ENCODE results near the gene MCEE.

Gene MCEE

DNA sequence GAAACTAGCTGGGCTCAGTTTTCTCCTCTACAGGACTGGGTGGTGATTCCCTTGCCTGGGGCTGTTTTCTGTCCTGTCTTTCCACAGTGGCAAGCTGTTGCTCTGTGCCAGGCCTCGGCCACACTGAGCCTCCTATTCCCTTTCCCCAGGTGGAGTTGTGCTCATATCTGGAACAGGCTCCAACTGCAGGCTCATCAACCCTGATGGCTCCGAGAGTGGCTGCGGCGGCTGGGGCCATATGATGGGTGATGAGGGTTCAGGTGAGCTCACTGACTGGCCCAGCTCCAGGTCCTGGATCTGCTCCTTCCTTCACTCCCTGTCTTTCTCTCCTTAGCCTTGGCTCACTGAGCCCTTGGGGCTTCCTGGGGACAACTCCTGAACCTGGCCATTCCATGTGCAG lies 57.5 kb downstream of the MCEE start:
- no peaks in the 10 kb centered on the region for H3K4me1 ChIP-seq (ENCODE audit: control insufficient read depth, low read depth, low read length)
- H3K9me3 ChIP-seq (ENCODE audit: control insufficient read depth, low read depth, low read length) = no peaks in the 10 kb centered on the region
- no peak overlapping the region for H3K27ac ChIP-seq (ENCODE audit: low read length)
- H3K4me3 ChIP-seq (ENCODE audit: low read length) = no peak overlapping the region
- H3K36me3 ChIP-seq (ENCODE audit: control insufficient read depth, low read depth, low read length) = peaks cover 19% of the 10 kb centered on the region
- H3K9ac ChIP-seq (ENCODE audit: low read length) = no peak overlapping the region
- H3K27me3 ChIP-seq (ENCODE audit: control insufficient read depth, insufficient read depth, low read length) = no peaks in the 10 kb centered on the region

DNA sequence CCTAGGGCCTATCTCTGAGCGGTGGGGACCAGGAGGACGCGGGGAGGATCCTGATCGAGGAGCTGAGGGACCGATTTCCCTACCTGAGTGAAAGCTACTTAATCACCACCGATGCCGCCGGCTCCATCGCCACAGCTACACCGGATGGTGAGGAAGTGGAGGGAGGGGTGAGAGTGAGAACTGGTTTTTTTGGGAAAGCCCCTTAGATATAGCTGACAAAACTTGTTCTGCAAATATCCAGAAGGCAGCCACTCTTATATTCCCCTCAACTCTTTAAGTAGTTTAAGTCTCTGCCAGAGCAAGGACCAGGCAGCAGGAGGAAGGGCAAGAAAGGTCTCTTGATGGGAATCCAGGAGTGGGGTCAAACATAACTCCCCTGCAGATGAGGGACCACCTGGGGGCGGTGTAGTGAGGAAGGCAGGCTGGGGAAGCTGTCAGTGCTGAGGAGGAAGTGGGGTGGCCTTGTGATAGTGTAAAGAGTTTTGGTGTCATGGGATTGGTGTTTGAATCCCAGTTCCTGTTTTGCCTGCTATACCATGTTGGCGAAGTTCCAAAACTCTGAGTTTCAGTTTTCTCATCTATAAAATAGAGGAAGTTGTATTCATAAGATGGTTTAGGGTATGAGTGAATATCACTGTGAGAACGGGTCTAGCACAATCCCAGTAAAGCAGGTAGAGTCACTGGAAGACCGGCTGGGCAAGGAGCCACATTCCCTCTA lies 58.2 kb downstream of the MCEE start:
- no peaks in the 10 kb centered on the region for H3K27me3 ChIP-seq (ENCODE audit: control insufficient read depth, insufficient read depth, low read length)
- no peak overlapping the region for H3K27ac ChIP-seq (ENCODE audit: low read length)
- peaks cover 19% of the 10 kb centered on the region for H3K36me3 ChIP-seq (ENCODE audit: control insufficient read depth, low read depth, low read length)
- no peaks in the 10 kb centered on the region for H3K9me3 ChIP-seq (ENCODE audit: control insufficient read depth, low read depth, low read length)
- no peaks in the 10 kb centered on the region for H3K4me1 ChIP-seq (ENCODE audit: control insufficient read depth, low read depth, low read length)
- H3K9ac ChIP-seq (ENCODE audit: low read length) = no peak overlapping the region
- no peak overlapping the region for H3K4me3 ChIP-seq (ENCODE audit: low read length)

DNA sequence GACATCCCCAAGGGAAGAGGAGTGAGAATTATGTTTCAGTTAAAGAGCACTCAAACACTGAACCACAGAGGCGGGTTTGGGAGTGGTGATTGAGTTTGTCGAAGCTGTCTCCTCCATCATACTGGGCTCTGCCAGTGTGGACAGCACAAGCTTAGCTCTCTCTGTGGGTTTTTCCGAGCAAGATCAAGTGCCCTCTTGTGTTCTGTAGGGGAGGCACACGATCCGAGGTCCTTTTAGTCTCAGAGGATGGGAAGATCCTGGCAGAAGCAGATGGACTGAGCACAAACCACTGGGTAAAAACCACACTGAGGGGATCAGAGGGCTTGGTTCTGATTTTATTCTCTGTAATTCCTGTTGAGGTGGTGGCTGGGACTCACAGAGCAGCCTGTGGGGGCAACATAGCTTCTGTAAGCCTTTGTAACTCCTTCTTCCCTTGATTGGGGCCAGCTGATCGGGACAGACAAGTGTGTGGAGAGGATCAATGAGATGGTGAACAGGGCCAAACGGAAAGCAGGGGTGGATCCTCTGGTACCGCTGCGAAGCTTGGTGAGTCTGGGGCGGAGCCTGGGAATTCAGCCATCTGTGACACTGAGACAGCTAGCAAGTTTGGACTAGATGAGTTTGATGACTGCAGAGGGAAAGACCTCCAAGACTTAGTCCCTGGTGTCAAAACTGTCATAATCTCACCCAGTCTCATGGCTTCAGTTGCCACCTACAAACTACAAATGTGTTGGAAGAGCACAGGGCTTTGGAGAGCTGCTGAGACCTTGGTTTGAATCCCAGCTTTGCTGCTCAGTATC lies 59.5 kb downstream of the MCEE start:
- no peaks in the 10 kb centered on the region for H3K4me1 ChIP-seq (ENCODE audit: control insufficient read depth, low read depth, low read length)
- H3K9ac ChIP-seq (ENCODE audit: low read length) = no peak overlapping the region
- no peak overlapping the region for H3K4me3 ChIP-seq (ENCODE audit: low read length)
- peaks cover 19% of the 10 kb centered on the region for H3K36me3 ChIP-seq (ENCODE audit: control insufficient read depth, low read depth, low read length)
- no peaks in the 10 kb centered on the region for H3K9me3 ChIP-seq (ENCODE audit: control insufficient read depth, low read depth, low read length)
- H3K27me3 ChIP-seq (ENCODE audit: control insufficient read depth, insufficient read depth, low read length) = no peaks in the 10 kb centered on the region
- no peak overlapping the region for H3K27ac ChIP-seq (ENCODE audit: low read length)

DNA sequence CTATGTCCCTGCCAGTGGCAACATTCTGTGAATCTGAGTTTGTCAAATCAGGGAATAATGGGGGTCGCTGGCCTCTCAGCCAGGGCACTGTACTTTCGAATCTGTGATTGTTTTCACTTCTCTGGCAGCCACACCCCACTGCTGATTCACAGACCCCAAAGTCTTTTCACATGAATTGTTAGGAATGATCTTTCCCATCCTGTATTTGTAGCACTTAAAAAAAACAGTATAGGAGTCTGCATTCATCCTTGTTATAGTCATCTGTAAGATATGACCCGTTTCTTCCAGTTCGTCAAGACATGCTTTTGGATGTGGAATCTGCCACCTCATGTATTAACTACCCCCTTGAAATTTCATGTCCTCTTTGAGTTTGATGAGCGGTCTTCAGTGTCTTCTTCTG lies 60.7 kb downstream of the MCEE start:
- Histone ChIP-seq H3K9ac (ENCODE audit: low read length) (peak overlapping the region; percentile 71), H3K4me1 (ENCODE audit: control insufficient read depth, low read depth, low read length) (no peaks in the 10 kb centered on the region), H3K4me3 (ENCODE audit: low read length) (peak overlapping the region; percentile 96), H3K36me3 (ENCODE audit: control insufficient read depth, low read depth, low read length) (peaks cover 19% of the 10 kb centered on the region), H3K27me3 (ENCODE audit: control insufficient read depth, insufficient read depth, low read length) (peaks cover 4% of the 10 kb centered on the region), H3K27ac (ENCODE audit: low read length) (no peak overlapping the region), H3K9me3 (ENCODE audit: control insufficient read depth, low read depth, low read length) (no peaks in the 10 kb centered on the region)

DNA sequence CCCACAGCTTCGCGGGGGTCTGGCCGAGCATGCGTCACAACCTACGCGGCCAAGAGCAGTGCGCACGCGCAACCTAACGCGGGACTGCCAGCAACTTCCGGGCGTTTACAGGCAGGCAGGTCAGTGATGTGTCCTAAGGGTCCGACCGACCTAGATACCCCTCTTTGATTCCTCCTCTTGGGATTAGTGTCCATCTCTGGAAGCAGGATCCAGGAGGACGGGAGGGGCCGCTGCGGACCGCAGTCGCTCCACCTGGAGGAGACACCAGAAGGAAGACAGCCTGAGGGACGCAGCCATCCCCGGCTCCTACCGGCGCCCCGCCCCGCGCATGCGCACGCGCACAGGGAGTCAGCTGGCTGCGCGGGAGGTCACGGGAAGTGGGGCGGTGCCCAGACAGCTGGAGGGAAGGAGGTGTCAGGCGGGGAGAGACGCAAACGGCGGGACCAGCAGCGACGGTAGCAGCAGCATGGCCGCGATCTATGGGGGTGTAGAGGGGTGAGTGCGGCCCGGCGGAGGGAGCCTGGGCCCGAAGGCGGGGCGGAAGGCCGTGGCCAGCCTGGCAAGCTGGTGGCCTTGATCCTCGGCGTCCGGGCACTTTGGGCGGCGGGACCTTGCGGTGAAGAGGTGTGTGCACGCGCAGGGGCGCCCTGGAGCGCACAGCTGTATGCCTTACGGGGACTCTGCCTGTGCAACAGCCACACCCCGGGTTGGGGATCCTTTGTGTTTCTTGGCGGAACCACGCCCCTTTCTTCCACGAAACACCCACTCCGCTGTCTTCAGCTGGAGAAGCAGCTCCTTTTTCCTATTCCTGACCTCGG lies 61.6 kb downstream of the MCEE start, which contains the start of gene NAGK:
NAGK (plus strand) TSS at position 431 of the 818 bp plus-strand sequence; CDS start at position 467, 36 bp downstream.
- peak within 1 kb of the TSS; percentile 96 for H3K4me3 ChIP-seq (ENCODE audit: low read length)
- H3K27me3 ChIP-seq (ENCODE audit: control insufficient read depth, insufficient read depth, low read length) = peaks cover 4% of the 10 kb centered on the region
- peak within 1 kb of the TSS; percentile 71 for H3K9ac ChIP-seq (ENCODE audit: low read length)
- no peaks in the 10 kb centered on the region for H3K4me1 ChIP-seq (ENCODE audit: control insufficient read depth, low read depth, low read length)
- peak within 1 kb of the TSS; percentile 54 for H3K27ac ChIP-seq (ENCODE audit: low read length)
- H3K36me3 ChIP-seq (ENCODE audit: control insufficient read depth, low read depth, low read length) = peaks cover 9% of the 10 kb centered on the region
- H3K9me3 ChIP-seq (ENCODE audit: control insufficient read depth, low read depth, low read length) = no peaks in the 10 kb centered on the region

DNA sequence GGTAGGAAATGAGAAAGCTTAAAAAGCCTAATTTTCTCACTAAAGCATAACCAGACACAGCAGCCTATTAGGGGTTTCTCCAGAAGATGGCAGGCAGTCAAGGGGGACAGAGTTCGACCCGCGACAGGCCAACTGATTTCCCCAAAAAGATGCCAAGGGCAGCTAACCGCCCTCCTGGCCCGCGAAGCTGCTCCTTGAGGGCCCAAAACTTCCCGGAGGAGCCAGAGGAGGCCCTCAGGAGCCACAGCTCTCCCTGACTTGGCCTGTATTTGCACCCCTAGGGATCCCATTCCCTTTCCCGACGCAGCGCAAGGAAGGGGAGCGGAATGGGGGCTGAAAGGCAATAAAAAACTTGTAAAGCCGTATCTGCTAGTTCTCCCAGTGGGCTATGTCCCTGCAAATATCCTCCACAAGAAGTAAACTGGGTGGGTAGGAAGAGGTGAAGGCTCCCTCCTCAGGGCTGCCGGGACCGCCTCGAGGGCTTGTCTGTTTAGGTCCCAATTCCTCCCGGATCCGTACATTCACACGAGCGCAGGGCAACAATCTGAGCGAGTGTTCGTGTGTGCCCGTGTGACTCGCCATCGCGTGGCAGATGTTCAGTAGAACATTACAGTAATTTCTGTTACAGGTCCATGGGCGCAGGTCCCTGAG lies 62.3 kb downstream of the MCEE start:
- H3K9me3 ChIP-seq (ENCODE audit: control insufficient read depth, low read depth, low read length) = no peaks in the 10 kb centered on the region
- H3K4me1 ChIP-seq (ENCODE audit: control insufficient read depth, low read depth, low read length) = no peaks in the 10 kb centered on the region
- peaks cover 5% of the 10 kb centered on the region for H3K36me3 ChIP-seq (ENCODE audit: control insufficient read depth, low read depth, low read length)
- H3K27ac ChIP-seq (ENCODE audit: low read length) = peak overlapping the region; percentile 54
- H3K9ac ChIP-seq (ENCODE audit: low read length) = peak overlapping the region; percentile 71
- H3K27me3 ChIP-seq (ENCODE audit: control insufficient read depth, insufficient read depth, low read length) = peaks cover 11% of the 10 kb centered on the region
- peak overlapping the region; percentile 96 for H3K4me3 ChIP-seq (ENCODE audit: low read length)

DNA sequence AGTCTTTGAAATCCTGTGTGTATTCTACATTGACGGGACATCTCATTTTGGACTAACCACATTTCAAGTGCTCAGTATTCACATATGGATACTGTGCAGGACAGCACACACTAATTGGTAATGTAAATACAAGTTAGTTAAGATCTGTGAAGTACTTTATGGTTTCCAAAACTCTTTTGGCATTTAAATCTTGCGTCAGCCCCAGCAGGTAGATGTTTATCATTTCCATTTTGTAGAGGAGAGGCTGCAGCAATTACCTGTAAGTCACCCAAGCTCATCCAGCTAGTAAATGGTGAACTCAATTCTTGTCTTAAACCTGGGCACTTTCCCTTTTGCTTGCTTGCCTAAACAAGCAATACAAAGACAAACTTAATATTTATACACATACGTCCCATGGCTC lies 63.2 kb downstream of the MCEE start:
- Histone ChIP-seq H3K36me3 (ENCODE audit: control insufficient read depth, low read depth, low read length) (peaks cover 4% of the 10 kb centered on the region), H3K4me1 (ENCODE audit: control insufficient read depth, low read depth, low read length) (no peaks in the 10 kb centered on the region), H3K27me3 (ENCODE audit: control insufficient read depth, insufficient read depth, low read length) (peaks cover 16% of the 10 kb centered on the region), H3K4me3 (ENCODE audit: low read length) (no peak overlapping the region), H3K27ac (ENCODE audit: low read length) (no peak overlapping the region), H3K9me3 (ENCODE audit: control insufficient read depth, low read depth, low read length) (no peaks in the 10 kb centered on the region), H3K9ac (ENCODE audit: low read length) (no peak overlapping the region)

DNA sequence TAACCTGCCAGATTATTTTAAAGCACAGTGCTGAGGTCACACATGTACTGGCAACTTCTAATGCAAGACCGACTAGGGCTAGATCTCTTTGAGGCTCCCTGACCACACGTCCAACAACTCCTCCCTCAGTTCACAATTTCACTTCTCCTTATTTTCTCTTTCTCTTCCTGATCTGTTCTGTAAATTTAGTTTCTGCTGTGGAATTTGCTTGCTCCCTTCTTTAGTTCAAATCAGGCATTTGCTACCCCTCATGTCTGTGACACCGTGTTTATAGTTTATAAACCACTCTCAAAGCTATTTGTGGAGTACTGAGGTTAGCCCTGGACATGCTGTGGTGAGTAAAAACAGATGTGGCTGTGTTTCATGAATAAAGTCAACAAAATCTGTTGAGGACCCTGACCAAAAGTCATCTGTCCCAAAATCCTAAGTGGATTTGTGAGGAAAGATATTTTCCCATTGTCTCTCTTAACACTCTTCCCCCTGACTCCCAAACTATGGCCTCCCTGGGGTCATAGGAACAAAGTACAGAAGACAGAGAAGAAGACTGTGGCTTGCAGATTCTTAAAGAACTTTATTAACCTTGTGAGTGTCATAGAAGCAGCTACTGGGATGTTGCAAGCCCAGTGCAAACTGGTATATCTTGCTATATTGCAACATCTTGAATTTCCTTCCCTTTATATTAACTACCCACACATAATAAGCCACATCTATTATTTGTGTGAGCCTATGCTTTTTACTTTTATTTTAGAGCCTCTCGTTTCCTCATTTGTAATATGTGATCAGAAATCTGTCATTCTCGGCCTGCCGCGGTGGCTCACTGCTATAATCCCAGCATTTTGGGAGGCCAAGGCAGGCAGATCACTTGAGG lies 65.0 kb downstream of the MCEE start:
- no peaks in the 10 kb centered on the region for H3K9me3 ChIP-seq (ENCODE audit: control insufficient read depth, low read depth, low read length)
- no peaks in the 10 kb centered on the region for H3K4me1 ChIP-seq (ENCODE audit: control insufficient read depth, low read depth, low read length)
- no peaks in the 10 kb centered on the region for H3K36me3 ChIP-seq (ENCODE audit: control insufficient read depth, low read depth, low read length)
- H3K27ac ChIP-seq (ENCODE audit: low read length) = no peak overlapping the region
- no peak overlapping the region for H3K9ac ChIP-seq (ENCODE audit: low read length)
- H3K27me3 ChIP-seq (ENCODE audit: control insufficient read depth, insufficient read depth, low read length) = peaks cover 16% of the 10 kb centered on the region
- no peak overlapping the region for H3K4me3 ChIP-seq (ENCODE audit: low read length)

DNA sequence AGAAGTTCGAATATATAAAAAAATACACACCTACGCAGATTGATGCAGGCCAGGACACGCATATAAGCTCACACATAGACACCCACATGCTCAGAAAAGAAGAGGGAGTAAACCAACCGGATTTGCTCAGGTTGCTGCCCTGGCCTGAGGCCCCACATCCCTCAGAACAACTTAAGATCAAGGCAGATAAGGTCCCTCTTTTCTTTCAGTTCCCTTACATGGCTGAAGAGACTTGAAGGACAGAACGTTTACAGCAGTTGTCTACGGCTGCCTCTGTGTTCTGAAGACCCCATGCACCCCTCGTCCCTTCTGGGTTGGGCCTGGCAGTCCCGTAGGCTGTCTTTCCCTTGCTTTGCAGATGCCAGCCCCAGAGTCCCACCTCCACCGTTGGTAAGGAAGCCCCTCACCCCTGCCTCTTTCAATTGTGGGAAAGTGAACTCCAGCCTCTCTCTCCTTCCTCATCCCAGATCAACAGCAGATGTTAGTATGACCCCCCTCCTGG lies 65.9 kb downstream of the MCEE start:
- Histone ChIP-seq H3K9ac (ENCODE audit: low read length) (no peak overlapping the region), H3K36me3 (ENCODE audit: control insufficient read depth, low read depth, low read length) (no peaks in the 10 kb centered on the region), H3K4me3 (ENCODE audit: low read length) (no peak overlapping the region), H3K27me3 (ENCODE audit: control insufficient read depth, insufficient read depth, low read length) (peaks cover 16% of the 10 kb centered on the region), H3K4me1 (ENCODE audit: control insufficient read depth, low read depth, low read length) (no peaks in the 10 kb centered on the region), H3K27ac (ENCODE audit: low read length) (no peak overlapping the region), H3K9me3 (ENCODE audit: control insufficient read depth, low read depth, low read length) (no peaks in the 10 kb centered on the region)

DNA sequence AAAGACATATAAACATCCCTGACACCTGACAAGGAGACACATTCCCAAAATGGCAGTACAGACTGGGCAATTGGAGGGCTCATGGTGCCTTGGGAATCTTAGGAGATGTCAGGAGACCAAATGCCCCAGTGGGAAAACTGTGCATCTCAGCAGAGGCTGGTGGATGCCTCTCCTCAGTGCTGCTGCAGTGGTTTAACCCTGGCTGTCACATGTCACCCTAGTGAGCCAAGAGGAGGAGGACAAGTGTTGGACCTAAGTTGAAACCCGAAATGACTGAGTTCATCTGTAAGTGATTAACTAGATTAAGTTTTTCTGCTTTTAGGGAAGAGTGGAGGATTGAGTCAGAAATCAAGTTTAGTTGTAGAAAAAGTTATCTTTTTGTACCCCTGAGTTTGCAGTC lies 66.8 kb downstream of the MCEE start:
- H3K4me1 ChIP-seq (ENCODE audit: control insufficient read depth, low read depth, low read length) = no peaks in the 10 kb centered on the region

More for the DNA sequence above, 66.8 kb downstream of the MCEE start:
- H3K27me3 ChIP-seq (ENCODE audit: control insufficient read depth, insufficient read depth, low read length) = peaks cover 16% of the 10 kb centered on the region
- no peak overlapping the region for H3K9ac ChIP-seq (ENCODE audit: low read length)
- H3K4me3 ChIP-seq (ENCODE audit: low read length) = no peak overlapping the region
- no peaks in the 10 kb centered on the region for H3K9me3 ChIP-seq (ENCODE audit: control insufficient read depth, low read depth, low read length)
- H3K36me3 ChIP-seq (ENCODE audit: control insufficient read depth, low read depth, low read length) = no peaks in the 10 kb centered on the region
- H3K27ac ChIP-seq (ENCODE audit: low read length) = no peak overlapping the region
